CD4-positive, CD25-positive, alpha-beta regulatory T cell (primary cell): Measurements from ENCODE around the gene FAM131B. TPM values are rescaled to one million over a fixed set of nuclear protein-coding genes. Genes with fewer than 3 reads are reported as not detected.
A peak's percentile ranks its signal among the peaks of the same experiment; 100 is the strongest.

Source experiments
- ATAC-seq, 2 donors: fragments of 150-1000 bp; cut with Tn5 transposase; one replicate each; pipeline ENCODE4 v1.10.0; 2021; ENCODE audit warnings: low read depth in 2 of 2, moderate number of reproducible peaks in 2 of 2, moderate library complexity in 1 of 2
- DNase-seq, 3 donors: peaks; one replicate each; pipeline versions ENCODE4 v3.0.0 to v3.0.0-alpha.2; 2012 to 2022; ENCODE audit warnings: mixed read lengths in 1 of 3
- H3K27ac ChIP-seq: one replicate; pipeline ENCODE4 v1.7.0; 2013; ENCODE audit warnings: mild to moderate bottlenecking, low read length; ENCODE audit not compliant: insufficient read depth, poor library complexity, severe bottlenecking
- H3K27me3 ChIP-seq: one replicate; pipeline ENCODE4 v1.7.0; 2013; ENCODE audit warnings: low read length; ENCODE audit not compliant: control insufficient read depth, insufficient read depth
- H3K36me3 ChIP-seq: one replicate; pipeline ENCODE4 v1.7.0; 2013; ENCODE audit warnings: mild to moderate bottlenecking, low read length, moderate library complexity; ENCODE audit not compliant: control insufficient read depth, insufficient read depth
- H3K4me1 ChIP-seq: 2 replicates; pipeline ENCODE4 v1.7.0; 2013; ENCODE audit warnings: mild to moderate bottlenecking, low read length; ENCODE audit not compliant: insufficient read depth, control insufficient read depth, poor library complexity, severe bottlenecking
- H3K4me3 ChIP-seq: one replicate; pipeline ENCODE4 v1.7.0; 2013; ENCODE audit warnings: low read depth, mild to moderate bottlenecking, low read length, moderate library complexity
- H3K9me3 ChIP-seq, 2 experiments: 1 replicate in 1 of 2; 2 replicates in 1 of 2; pipeline ENCODE4 v1.7.0; 2013; ENCODE audit warnings: low read length in 2 of 2, mild to moderate bottlenecking in 1 of 2, moderate library complexity in 1 of 2; ENCODE audit not compliant: control insufficient read depth in 2 of 2
- H3K27ac Mint-ChIP-seq, 3 donors: one replicate each; pipeline ENCODE4 v1.8.0; 2020 to 2022; ENCODE audit warnings: mild to moderate bottlenecking in 3 of 3, mixed read lengths in 3 of 3, moderate library complexity in 2 of 3
- H3K27me3 Mint-ChIP-seq: one replicate; pipeline ENCODE4 v1.8.0; 2022; ENCODE audit warnings: mild to moderate bottlenecking, mixed read lengths
- H3K36me3 Mint-ChIP-seq: one replicate; pipeline ENCODE4 v1.8.0; 2020; ENCODE audit warnings: mixed read lengths
- H3K4me1 Mint-ChIP-seq, 4 donors: one replicate each; pipeline ENCODE4 v1.8.0; 2020 to 2022; ENCODE audit warnings: mixed read lengths in 4 of 4, mild to moderate bottlenecking in 1 of 4
- H3K4me3 Mint-ChIP-seq, 4 donors: one replicate each; pipeline ENCODE4 v1.8.0; 2020 to 2022; ENCODE audit warnings: mild to moderate bottlenecking in 4 of 4, mixed read lengths in 4 of 4, moderate library complexity in 3 of 4
- H3K9me3 Mint-ChIP-seq, 7 donors: one replicate each; pipeline ENCODE4 v1.8.0; 2020 to 2022; ENCODE audit warnings: mixed read lengths in 7 of 7, mild to moderate bottlenecking in 3 of 7, moderate library complexity in 2 of 7
- polyA plus RNA-seq, 4 donors: library from polyadenylated mRNA; unstranded; fragments of 300-500 nt; fragmentation: Illumina TruSeq; gene quantifications; one replicate each; pipeline ENCODE4 v1.2.3, GENCODE V29; 2021
- total RNA-seq: library from RNA; stranded (reverse); gene quantifications from one replicate; pipeline ENCODE4 v1.2.3, GENCODE V29; 2022

Gene FAM131B
- total and polyA plus RNA-seq, 5 donors from 2014 or later, result 0.14 to 0.36 (median 0.31) TPM; not detected in 1

GRCh38 chr7:143351574-143351973 is 10.9 kb downstream of the FAM131B start:
- no peaks in the 10 kb centered on the region for H3K9me3 ChIP-seq
- H3K4me3 Mint-ChIP-seq, result no peak overlapping the region
- H3K36me3 Mint-ChIP-seq, result no peaks in the 10 kb centered on the region
- H3K27me3 ChIP-seq, result peaks cover 4% of the 10 kb centered on the region
- no peak overlapping the region for H3K27ac Mint-ChIP-seq
- H3K36me3 ChIP-seq, result no peaks in the 10 kb centered on the region
- H3K4me3 ChIP-seq, result no peak overlapping the region
- peaks cover 14% of the 10 kb centered on the region for H3K27me3 Mint-ChIP-seq
- peaks cover 0 to 6% (median 2%) of the 10 kb centered on the region in 4 donors for H3K4me1 Mint-ChIP-seq
- H3K9me3 Mint-ChIP-seq, result peaks cover 0 to 2% (median 0%) of the 10 kb centered on the region in 7 donors
- DNase-seq, result no peak
- H3K4me1 ChIP-seq, result no peaks in the 10 kb centered on the region
- H3K27ac ChIP-seq, result no peak overlapping the region
- no peak for ATAC-seq

- H3K36me3 ChIP-seq, result no peaks in the 10 kb centered on the region
- peaks cover 0 to 2% (median 0%) of the 10 kb centered on the region in 7 donors for H3K9me3 Mint-ChIP-seq
- DNase-seq (no peak), ATAC-seq (no peak)
- H3K4me1 ChIP-seq, result no peaks in the 10 kb centered on the region
- H3K4me1 Mint-ChIP-seq, result peaks cover 0 to 6% (median 2%) of the 10 kb centered on the region in 4 donors
- H3K27me3 ChIP-seq, result peaks cover 4% of the 10 kb centered on the region
- H3K27ac ChIP-seq, result no peak overlapping the region
- H3K4me3 Mint-ChIP-seq, result no peak overlapping the region
- H3K4me3 ChIP-seq, result no peak overlapping the region
- H3K27ac Mint-ChIP-seq, result no peak overlapping the region
- H3K27me3 Mint-ChIP-seq, result peaks cover 19% of the 10 kb centered on the region
- H3K9me3 ChIP-seq, result no peaks in the 10 kb centered on the region
- H3K36me3 Mint-ChIP-seq, result no peaks in the 10 kb centered on the region
These were observed 11.5 kb downstream of the FAM131B start for GRCh38 chr7:143351060-143351459.

GRCh38 chr7:143347950-143348349 is 14.6 kb downstream of the FAM131B start:
- Mint-ChIP-seq H3K4me3 (peak overlapping the region in 1 of 4 donors; percentile 73), H3K9me3 (no peaks in the 10 kb centered on the region), H3K27me3 (peaks cover 23% of the 10 kb centered on the region), H3K36me3 (no peaks in the 10 kb centered on the region), H3K4me1 (peaks cover 4 to 17% (median 7%) of the 10 kb centered on the region in 4 donors), H3K27ac (no peak overlapping the region)
- H3K27me3 ChIP-seq, result peaks cover 4% of the 10 kb centered on the region
- no peak for DNase-seq
- H3K4me1 ChIP-seq, result peaks cover 7% of the 10 kb centered on the region
- no peaks in the 10 kb centered on the region for H3K9me3 ChIP-seq
- no peak for ATAC-seq
- H3K4me3 ChIP-seq, result no peak overlapping the region
- H3K36me3 ChIP-seq, result no peaks in the 10 kb centered on the region
- no peak overlapping the region for H3K27ac ChIP-seq

GRCh38 chr7:143346018-143346417 is 16.5 kb downstream of the FAM131B start:
- no peak overlapping the region for H3K4me3 ChIP-seq
- H3K27me3 Mint-ChIP-seq, result peaks cover 26% of the 10 kb centered on the region
- peak overlapping the region in 3 of 4 donors; percentile 39 to 86 (median 82) for H3K4me3 Mint-ChIP-seq
- H3K9me3 Mint-ChIP-seq, result no peaks in the 10 kb centered on the region
- no peaks in the 10 kb centered on the region for H3K36me3 Mint-ChIP-seq
- no peaks in the 10 kb centered on the region for H3K36me3 ChIP-seq
- no peaks in the 10 kb centered on the region for H3K9me3 ChIP-seq
- DNase-seq (no peak), ATAC-seq (no peak)
- no peak overlapping the region for H3K27ac ChIP-seq
- H3K4me1 ChIP-seq, result peaks cover 7% of the 10 kb centered on the region
- no peak overlapping the region for H3K27ac Mint-ChIP-seq
- H3K4me1 Mint-ChIP-seq, result peaks cover 4 to 17% (median 7%) of the 10 kb centered on the region in 4 donors
- peaks cover 4% of the 10 kb centered on the region for H3K27me3 ChIP-seq

- Histone ChIP-seq H3K27me3 (peaks cover 4% of the 10 kb centered on the region), H3K9me3 (no peaks in the 10 kb centered on the region), H3K27ac (no peak overlapping the region), H3K36me3 (no peaks in the 10 kb centered on the region), H3K4me1 (peaks cover 7% of the 10 kb centered on the region), H3K4me3 (peak overlapping the region; percentile 39)
- DNase-seq, result peak; percentile 39 to 76 (median 59)
- H3K27me3 Mint-ChIP-seq, result peaks cover 26% of the 10 kb centered on the region
- no peaks in the 10 kb centered on the region for H3K36me3 Mint-ChIP-seq
- H3K4me3 Mint-ChIP-seq, result peak overlapping the region; percentile 39 to 86 (median 80)
- ATAC-seq, result peak; percentile 93 to 95
- H3K9me3 Mint-ChIP-seq, result no peaks in the 10 kb centered on the region
- peak overlapping the region in 1 of 3 donors; percentile 63 for H3K27ac Mint-ChIP-seq
- H3K4me1 Mint-ChIP-seq, result peaks cover 4 to 17% (median 7%) of the 10 kb centered on the region in 4 donors
These were observed 17.0 kb downstream of the FAM131B start for GRCh38 chr7:143345428-143345900.

- peaks cover 4 to 17% (median 7%) of the 10 kb centered on the region in 4 donors for H3K4me1 Mint-ChIP-seq
These were observed 18.9 kb downstream of the FAM131B start for GRCh38 chr7:143343596-143343995.

GRCh38 chr7:143341842-143342241 is 20.7 kb downstream of the FAM131B start:
- Mint-ChIP-seq H3K4me3 (no peak overlapping the region), H3K4me1 (peaks cover 4 to 14% (median 9%) of the 10 kb centered on the region in 4 donors), H3K27ac (no peak overlapping the region), H3K9me3 (no peaks in the 10 kb centered on the region), H3K27me3 (peaks cover 31% of the 10 kb centered on the region), H3K36me3 (no peaks in the 10 kb centered on the region)
- ATAC-seq (no peak), DNase-seq (no peak)
- no peak overlapping the region for H3K27ac ChIP-seq
- H3K9me3 ChIP-seq, result no peaks in the 10 kb centered on the region
- H3K27me3 ChIP-seq, result peaks cover 19% of the 10 kb centered on the region
- peaks cover 10% of the 10 kb centered on the region for H3K4me1 ChIP-seq
- H3K36me3 ChIP-seq, result no peaks in the 10 kb centered on the region
- no peak overlapping the region for H3K4me3 ChIP-seq

More at GRCh38 chr7:143343596-143343995, 18.9 kb downstream of the FAM131B start:
- H3K9me3 ChIP-seq, result no peaks in the 10 kb centered on the region
- H3K4me3 Mint-ChIP-seq, result peak overlapping the region in 1 of 4 donors; percentile 45
- H3K27me3 Mint-ChIP-seq, result peaks cover 31% of the 10 kb centered on the region
- H3K4me1 ChIP-seq, result peaks cover 7% of the 10 kb centered on the region
- H3K27ac ChIP-seq, result no peak overlapping the region
- no peak for ATAC-seq
- no peaks in the 10 kb centered on the region for H3K36me3 ChIP-seq
- DNase-seq, result no peak
- H3K27me3 ChIP-seq, result peaks cover 14% of the 10 kb centered on the region
- no peaks in the 10 kb centered on the region for H3K36me3 Mint-ChIP-seq
- H3K4me3 ChIP-seq, result no peak overlapping the region
- no peak overlapping the region for H3K27ac Mint-ChIP-seq
- no peaks in the 10 kb centered on the region for H3K9me3 Mint-ChIP-seq

- Histone ChIP-seq H3K36me3 (no peaks in the 10 kb centered on the region), H3K9me3 (no peaks in the 10 kb centered on the region), H3K4me3 (no peak overlapping the region), H3K27me3 (peaks cover 25% of the 10 kb centered on the region), H3K4me1 (peaks cover 3% of the 10 kb centered on the region), H3K27ac (no peak overlapping the region)
- Mint-ChIP-seq H3K27ac (no peak overlapping the region), H3K36me3 (no peaks in the 10 kb centered on the region), H3K27me3 (peaks cover 44% of the 10 kb centered on the region), H3K4me3 (no peak overlapping the region), H3K4me1 (peaks cover 0 to 4% (median 0%) of the 10 kb centered on the region in 4 donors), H3K9me3 (no peaks in the 10 kb centered on the region)
- no peak for DNase-seq
- ATAC-seq, result no peak
These were observed 25.3 kb downstream of the FAM131B start for GRCh38 chr7:143337216-143337615.
